ENCODE data around the gene ADM.

ADM gene

GRCh38 chr11:10289765-10290380 is 15.0 kb upstream of the ADM start:
- DNase-seq (ENCODE audit: low read depth), result no peak

GRCh38 chr11:10291801-10292638 is 12.9 kb upstream of the ADM start:
- no peak for DNase-seq (ENCODE audit: low read depth)

GRCh38 chr11:10293423-10294289 is 11.2 kb upstream of the ADM start, which contains the start of gene SBF2:
SBF2 (minus strand) TSS chr11:10294219; CDS start chr11:10294069, 150 bp downstream.
- no peak for DNase-seq (ENCODE audit: low read depth)

- DNase-seq (ENCODE audit: low read depth), result no peak
Observed at GRCh38 chr11:10294290-10294953, 10.5 kb upstream of the ADM start.

GRCh38 chr11:10295064-10295901 is 9.6 kb upstream of the ADM start:
- no peak for DNase-seq (ENCODE audit: low read depth)

GRCh38 chr11:10298342-10298741 is 6.5 kb upstream of the ADM start:
- no peak for DNase-seq (ENCODE audit: low read depth)

GRCh38 chr11:10301656-10302358 is 3.1 kb upstream of the ADM start:
- DNase-seq (ENCODE audit: low read depth), result no peak

GRCh38 chr11:10302359-10302743 is 2.5 kb upstream of the ADM start:
- DNase-seq (ENCODE audit: low read depth), result no peak

GRCh38 chr11:10302744-10303557 is 1.9 kb upstream of the ADM start:
- no peak for DNase-seq (ENCODE audit: low read depth)

- no peak for DNase-seq (ENCODE audit: low read depth)
Observed at GRCh38 chr11:10303558-10304363, 1.1 kb upstream of the ADM start.

GRCh38 chr11:10305262-10305963 is 540 bp downstream of the ADM start:
- no peak for DNase-seq (ENCODE audit: low read depth)

DNA sequence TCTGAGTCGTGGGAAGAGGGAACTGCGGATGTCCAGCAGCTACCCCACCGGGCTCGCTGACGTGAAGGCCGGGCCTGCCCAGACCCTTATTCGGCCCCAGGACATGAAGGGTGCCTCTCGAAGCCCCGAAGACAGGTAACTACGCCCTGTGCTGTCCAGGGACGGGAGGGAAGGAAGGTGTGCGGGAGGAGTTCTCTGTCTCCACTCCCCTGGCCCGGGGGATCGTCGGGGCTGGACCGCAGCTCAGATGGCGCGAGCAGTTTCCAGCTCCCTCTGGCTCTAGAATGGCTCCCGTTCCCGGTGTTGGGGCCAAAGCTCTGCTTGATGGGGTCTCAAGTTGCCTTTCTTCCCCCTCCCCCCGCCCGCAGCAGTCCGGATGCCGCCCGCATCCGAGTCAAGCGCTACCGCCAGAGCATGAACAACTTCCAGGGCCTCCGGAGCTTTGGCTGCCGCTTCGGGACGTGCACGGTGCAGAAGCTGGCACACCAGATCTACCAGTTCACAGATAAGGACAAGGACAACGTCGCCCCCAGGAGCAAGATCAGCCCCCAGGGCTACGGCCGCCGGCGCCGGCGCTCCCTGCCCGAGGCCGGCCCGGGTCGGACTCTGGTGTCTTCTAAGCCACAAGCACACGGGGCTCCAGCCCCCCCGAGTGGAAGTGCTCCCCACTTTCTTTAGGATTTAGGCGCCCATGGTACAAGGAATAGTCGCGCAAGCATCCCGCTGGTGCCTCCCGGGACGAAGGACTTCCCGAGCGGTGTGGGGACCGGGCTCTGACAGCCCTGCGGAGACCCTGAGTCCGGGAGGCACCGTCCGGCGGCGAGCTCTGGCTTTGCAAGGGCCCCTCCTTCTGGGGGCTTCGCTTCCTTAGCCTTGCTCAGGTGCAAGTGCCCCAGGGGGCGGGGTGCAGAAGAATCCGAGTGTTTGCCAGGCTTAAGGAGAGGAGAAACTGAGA is 1.4 kb downstream of the ADM start:
- no peak for DNase-seq (ENCODE audit: low read depth)

- DNase-seq (ENCODE audit: low read depth), result no peak
Observed at GRCh38 chr11:10307022-10307399, 2.1 kb downstream of the ADM start.

- peak; percentile 66 for DNase-seq (ENCODE audit: low read depth)
Observed at GRCh38 chr11:10307400-10308200, 2.7 kb downstream of the ADM start.

DNA sequence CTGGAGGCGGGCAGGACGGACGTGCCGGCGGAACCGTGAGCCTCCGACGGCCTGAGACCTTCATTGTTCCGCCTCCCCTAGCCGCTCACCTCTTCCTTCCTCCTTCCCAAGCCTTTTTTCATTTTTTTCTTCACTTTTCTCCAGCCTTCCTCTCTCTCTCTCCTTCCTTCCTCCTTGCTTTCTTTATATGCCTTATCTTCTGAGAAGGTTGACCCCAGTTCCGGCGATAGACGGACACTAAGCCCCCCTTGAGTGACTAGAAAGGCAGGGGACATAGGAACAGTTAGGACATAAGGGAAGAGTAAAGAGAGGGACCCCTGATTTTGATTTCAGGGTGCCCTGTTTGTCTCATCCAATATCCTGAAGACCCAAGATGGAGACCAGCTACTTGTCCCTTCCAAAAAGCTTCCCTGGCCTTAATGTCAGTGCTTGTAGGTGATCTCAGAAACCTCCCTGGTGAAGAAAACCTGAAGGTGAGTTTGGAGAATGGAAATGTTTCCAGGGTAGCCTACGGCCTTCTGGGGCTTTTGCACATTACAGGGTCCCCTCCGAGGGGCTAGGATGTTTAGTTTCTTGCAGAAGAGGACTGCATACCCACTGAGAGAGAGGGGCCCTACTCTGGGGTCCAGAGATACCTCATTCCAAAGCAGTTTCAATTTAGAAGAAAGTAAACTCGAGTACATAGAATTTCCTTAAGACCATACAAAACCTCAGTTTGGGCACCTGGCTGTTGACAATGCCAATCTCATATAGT is 3.5 kb downstream of the ADM start:
- no peak for DNase-seq (ENCODE audit: low read depth)

Measured in stimulated activated CD8-positive, alpha-beta memory T cell treated with anti-CD3 and anti-CD28 coated beads, Interleukin-7, amount 100 ng/mL, for 24 hours (primary cell).